B cell (primary cell): ENCODE data around the gene SCFD2. TPM values are rescaled to one million over a fixed set of nuclear protein-coding genes. Genes with fewer than 3 reads are reported as not detected.

Source experiments
- ATAC-seq: fragments of 200-7000 bp; cut with Tn5 transposase; one replicate; pipeline ENCODE4 v1.10.0; 2021; ENCODE audit warnings: low read depth, mild to moderate bottlenecking, moderate number of reproducible peaks, moderate library complexity
- CTCF ChIA-PET: fragments of 350-600 bp; sonication (Branson Sonifier 250); formaldehyde crosslinking; loops from one replicate; lab custom pipeline; 2021; ENCODE audit warnings: antibody characterized with exemption, inconsistent platforms; lab: Charles Lee
- POLR2A ChIA-PET: fragments of 350-600 bp; sonication (Branson Sonifier 250); formaldehyde crosslinking; loops from one replicate; lab custom pipeline; 2021; ENCODE audit warnings: antibody characterized with exemption; lab: Charles Lee
- DNase-seq: peaks from one replicate; pipeline ENCODE4 v3.0.0; 2013
- H2AFZ ChIP-seq: 2 replicates; pipeline ENCODE4 v1.6.1; 2012; ENCODE audit warnings: mild to moderate bottlenecking, low read depth, low read length; ENCODE audit not compliant: insufficient read depth, poor library complexity, severe bottlenecking
- H3K27ac ChIP-seq, 2 donors: 1 replicate in 1 of 2; 2 replicates in 1 of 2; pipeline ENCODE4 v1.5.1; 2012 to 2013; ENCODE audit warnings: low read length in 2 of 2, mild to moderate bottlenecking in 2 of 2, moderate library complexity in 1 of 2
- H3K27me3 ChIP-seq, 4 experiments: fragments of 200-600 bp in 1 of 4; sonication (generic) in 1 of 4; replicated peaks in 1 of 4; 1 replicate in 2 of 4; 2 replicates in 2 of 4; pipeline versions ENCODE4 v1.6.1 to v1.7.0; 2013 to 2016; ENCODE audit warnings: low read length in 3 of 4, mild to moderate bottlenecking in 2 of 4, mixed read lengths in 1 of 4, moderate library complexity in 1 of 4; ENCODE audit not compliant: insufficient read depth in 4 of 4, control insufficient read depth in 3 of 4; ENCODE audit errors: control extremely low read depth in 1 of 4
- H3K36me3 ChIP-seq, 2 experiments: replicated peaks in 1 of 2; 1 replicate in 1 of 2; 2 replicates in 1 of 2; pipeline versions ENCODE4 v1.6.1 to v1.7.1; 2013; ENCODE audit warnings: low read length in 1 of 2; ENCODE audit not compliant: insufficient read depth in 2 of 2, control insufficient read depth in 1 of 2; ENCODE audit errors: control extremely low read depth in 1 of 2, extremely low read depth in 1 of 2
- H3K4me1 ChIP-seq, 2 donors: fragments of 200-600 bp in 1 of 2; sonication (generic) in 1 of 2; 1 replicate in 1 of 2; 2 replicates in 1 of 2; pipeline versions ENCODE4 v1.5.1 to v1.6.1; 2013 to 2017; ENCODE audit warnings: low read length in 2 of 2; ENCODE audit not compliant: control insufficient read depth in 2 of 2, insufficient read depth in 2 of 2
- H3K4me2 ChIP-seq: replicated peaks from 2 replicates; pipeline ENCODE3; 2012; ENCODE audit warnings: mild to moderate bottlenecking, low read depth, low read length; ENCODE audit not compliant: poor library complexity, severe bottlenecking
- H3K4me3 ChIP-seq, 5 experiments: fragments of 200-600 bp in 1 of 5; sonication (generic) in 1 of 5; 1 replicate in 3 of 5; 2 replicates in 2 of 5; pipeline versions ENCODE4 v1.5.1 to v1.7.0; 2011 to 2016; ENCODE audit warnings: low read length in 4 of 5, mild to moderate bottlenecking in 4 of 5, low read depth in 2 of 5, control low read depth in 1 of 5, moderate library complexity in 1 of 5; ENCODE audit not compliant: insufficient read depth in 1 of 5; ENCODE audit errors: control extremely low read depth in 1 of 5, extremely low read depth in 1 of 5
- H3K79me2 ChIP-seq: fragments of 200-600 bp; sonication (generic); one replicate; pipeline ENCODE4 v1.6.0; 2016; ENCODE audit warnings: low read length; ENCODE audit not compliant: control insufficient read depth, insufficient read depth
- H3K9ac ChIP-seq: fragments of 200-600 bp; sonication (generic); 2 replicates; pipeline ENCODE4 v1.6.1; 2017; ENCODE audit warnings: mild to moderate bottlenecking, low read length, moderate library complexity
- H3K9me3 ChIP-seq, 3 donors: one replicate each; pipeline versions ENCODE4 v1.6.1 to v1.7.1; 2013; ENCODE audit warnings: low read length in 2 of 3; ENCODE audit not compliant: control insufficient read depth in 2 of 3, insufficient read depth in 1 of 3; ENCODE audit errors: control extremely low read depth in 1 of 3
- H4K20me1 ChIP-seq: 2 replicates; pipeline ENCODE4 v1.6.0; 2012; ENCODE audit warnings: mild to moderate bottlenecking, low read length; ENCODE audit not compliant: insufficient read depth, control insufficient read depth, poor library complexity, severe bottlenecking
- H3K27ac Mint-ChIP-seq: one replicate; pipeline ENCODE4 v1.8.0; 2021; ENCODE audit warnings: mixed read lengths
- H3K27me3 Mint-ChIP-seq: one replicate; pipeline ENCODE4 v1.8.0; 2021; ENCODE audit warnings: mixed read lengths
- H3K4me1 Mint-ChIP-seq: one replicate; pipeline ENCODE4 v1.8.0; 2021; ENCODE audit warnings: mixed read lengths
- H3K4me3 Mint-ChIP-seq: one replicate; pipeline ENCODE4 v1.8.0; 2021; ENCODE audit warnings: mixed read lengths
- H3K9me3 Mint-ChIP-seq: one replicate; pipeline ENCODE4 v1.8.0; 2022; ENCODE audit warnings: mixed read lengths; ENCODE audit not compliant: insufficient read depth
- EZH2 ChIP-seq: IDR thresholded peaks from 2 replicates; pipeline ENCODE4 v1.6.1; 2012; ENCODE audit warnings: borderline replicate concordance, low read depth, mild to moderate bottlenecking, moderate library complexity, low read length; ENCODE audit not compliant: insufficient read depth, poor library complexity, severe bottlenecking
- WGBS: methylation state at CpG from one replicate; pipeline ENCODE4 v1.1.5; 2013; ENCODE audit warnings: missing lambda C conversion rate; ENCODE audit not compliant: insufficient coverage; 5-methylcytosine and 5-hydroxymethylcytosine counted together
- intact Hi-C: fragments of 100-400 bp; cut with micrococcal nuclease; formaldehyde crosslinking; loops from one replicate; pipeline ENCODE4 v1.10.0; 2022
- polyA plus RNA-seq: library from polyadenylated mRNA; depleted of rRNA; stranded (reverse); fragments of >200 nt; gene quantifications from 2 replicates; pipeline ENCODE4 v1.2.3, GENCODE V29; 2012
- total RNA-seq, 2 donors: library from RNA; stranded (reverse); fragments of 120-200 nt in 1 of 2; gene quantifications; 1 replicate in 1 of 2; 2 replicates in 1 of 2; pipeline versions ENCODE4 v1.2.3 to v1.2.4, GENCODE V29; 2013 to 2022
- TF ChIP-seq, protein P1 (sequence below): fragments of 200-600 bp; IDR thresholded peaks from one replicate; pipeline ENCODE4 v1.8.0; 2022; ENCODE audit warnings: antibody characterized with exemption, mild to moderate bottlenecking

SCFD2 gene
- total and polyA plus RNA-seq, 2 donors (not counting 1 experiment from before 2014, with no cell fraction given): 12.8 to 20.4 TPM

DNA sequence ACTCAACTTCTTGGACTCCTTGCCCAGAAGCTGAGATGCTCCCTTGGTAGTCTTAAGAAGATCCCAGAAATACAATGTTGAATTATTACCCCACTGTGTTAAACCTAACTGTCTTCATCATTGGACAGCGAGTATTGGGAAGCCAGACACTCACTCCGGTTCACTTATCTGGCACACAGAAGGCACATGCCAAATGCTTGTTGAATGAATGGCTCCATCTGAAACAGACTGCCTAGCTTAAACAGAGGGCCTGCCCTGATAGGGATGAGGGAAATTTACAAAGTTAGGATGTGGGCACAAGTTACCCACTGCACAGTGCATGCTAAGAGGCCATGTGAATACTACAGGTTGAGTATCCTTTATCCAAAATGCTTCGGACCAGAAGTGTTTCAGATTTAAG lies 424.4 kb downstream of the SCFD2 start:
- H3K4me3 ChIP-seq: no peak overlapping the region
- 100% methylated on average over 2 of the region's 3 CpGs for WGBS
- no peak for DNase-seq
- H3K27me3 ChIP-seq: no peaks in the 10 kb centered on the region
- H3K36me3 ChIP-seq: no peaks in the 10 kb centered on the region
- H3K4me1 Mint-ChIP-seq: no peaks in the 10 kb centered on the region
- no peaks in the 10 kb centered on the region for H3K9me3 Mint-ChIP-seq
- no peaks in the 10 kb centered on the region for H3K79me2 ChIP-seq
- POLR2A ChIA-PET: no interaction called here
- no peak for TF ChIP-seq EZH2
- TF ChIP-seq, protein P1, sequence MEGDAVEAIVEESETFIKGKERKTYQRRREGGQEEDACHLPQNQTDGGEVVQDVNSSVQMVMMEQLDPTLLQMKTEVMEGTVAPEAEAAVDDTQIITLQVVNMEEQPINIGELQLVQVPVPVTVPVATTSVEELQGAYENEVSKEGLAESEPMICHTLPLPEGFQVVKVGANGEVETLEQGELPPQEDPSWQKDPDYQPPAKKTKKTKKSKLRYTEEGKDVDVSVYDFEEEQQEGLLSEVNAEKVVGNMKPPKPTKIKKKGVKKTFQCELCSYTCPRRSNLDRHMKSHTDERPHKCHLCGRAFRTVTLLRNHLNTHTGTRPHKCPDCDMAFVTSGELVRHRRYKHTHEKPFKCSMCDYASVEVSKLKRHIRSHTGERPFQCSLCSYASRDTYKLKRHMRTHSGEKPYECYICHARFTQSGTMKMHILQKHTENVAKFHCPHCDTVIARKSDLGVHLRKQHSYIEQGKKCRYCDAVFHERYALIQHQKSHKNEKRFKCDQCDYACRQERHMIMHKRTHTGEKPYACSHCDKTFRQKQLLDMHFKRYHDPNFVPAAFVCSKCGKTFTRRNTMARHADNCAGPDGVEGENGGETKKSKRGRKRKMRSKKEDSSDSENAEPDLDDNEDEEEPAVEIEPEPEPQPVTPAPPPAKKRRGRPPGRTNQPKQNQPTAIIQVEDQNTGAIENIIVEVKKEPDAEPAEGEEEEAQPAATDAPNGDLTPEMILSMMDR: no peak
- no peaks in the 10 kb centered on the region for H4K20me1 ChIP-seq
- H3K27ac Mint-ChIP-seq: no peak overlapping the region
- H3K4me1 ChIP-seq: no peaks in the 10 kb centered on the region
- CTCF ChIA-PET: interaction anchor here (1.2 kb wide), 1 partner anchor 30 kb away, joined by 3 read pairs; no protein-coding TSS in a partner anchor
- no peak overlapping the region for H2AFZ ChIP-seq
- no peaks in the 10 kb centered on the region for H3K27me3 Mint-ChIP-seq
- no peaks in the 10 kb centered on the region for H3K9me3 ChIP-seq
- H3K9ac ChIP-seq: no peak overlapping the region
- intact Hi-C loops: no loop called here
- H3K27ac ChIP-seq: no peak overlapping the region
- no peak for ATAC-seq
- no peak overlapping the region for H3K4me3 Mint-ChIP-seq
- no peak overlapping the region for H3K4me2 ChIP-seq

DNA sequence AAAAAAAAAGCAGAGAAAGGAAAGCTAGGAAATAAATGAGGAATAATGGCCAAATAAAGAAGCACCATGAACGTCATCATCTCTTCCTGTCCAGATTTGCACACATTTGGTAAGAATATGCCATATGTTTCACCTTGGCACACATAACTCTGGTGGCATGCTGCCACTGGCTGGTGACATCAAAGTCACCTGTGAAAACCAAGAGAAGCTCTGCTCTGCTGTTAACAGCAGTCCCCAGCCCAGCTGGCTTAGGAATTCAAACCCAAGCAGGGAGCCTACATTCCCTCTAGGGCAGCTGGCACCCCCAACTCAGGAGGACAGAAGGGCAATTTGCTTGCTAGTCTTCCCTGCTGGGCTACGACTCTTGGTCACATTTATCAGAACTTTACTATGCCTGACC lies 426.1 kb downstream of the SCFD2 start:
- H3K27ac ChIP-seq: no peak overlapping the region
- no peaks in the 10 kb centered on the region for H3K9me3 Mint-ChIP-seq
- ATAC-seq (no peak), DNase-seq (no peak)
- H3K4me3 ChIP-seq: no peak overlapping the region
- CTCF ChIA-PET: no interaction called here
- intact Hi-C loops: no loop called here
- no peaks in the 10 kb centered on the region for H4K20me1 ChIP-seq
- H3K4me3 Mint-ChIP-seq: no peak overlapping the region
- POLR2A ChIA-PET: no interaction called here
- no peaks in the 10 kb centered on the region for H3K27me3 Mint-ChIP-seq
- no peaks in the 10 kb centered on the region for H3K9me3 ChIP-seq
- H2AFZ ChIP-seq: no peak overlapping the region
- H3K27me3 ChIP-seq: no peaks in the 10 kb centered on the region
- no peak overlapping the region for H3K9ac ChIP-seq
- H3K4me2 ChIP-seq: no peak overlapping the region
- no peaks in the 10 kb centered on the region for H3K4me1 Mint-ChIP-seq
- no peaks in the 10 kb centered on the region for H3K36me3 ChIP-seq
- WGBS: 100% methylated on average over 1 of the region's 2 CpGs
- no peak overlapping the region for H3K27ac Mint-ChIP-seq
- H3K79me2 ChIP-seq: no peaks in the 10 kb centered on the region
- H3K4me1 ChIP-seq: no peaks in the 10 kb centered on the region
- TF ChIP-seq, protein P1: no peak
- no peak for TF ChIP-seq EZH2
